GM23248 (cell line): ENCODE measurements around the gene IQGAP3. TPM values are rescaled to one million over a fixed set of nuclear protein-coding genes. Genes with fewer than 3 reads are reported as not detected.
A peak's percentile ranks its signal among the peaks of the same experiment; 100 is the strongest.

Experiments
- DNase-seq: peaks from one replicate; pipeline ENCODE4 v3.0.0-alpha.2; 2015
- H2AFZ ChIP-seq: fragments of 200-600 bp; sonication (generic); 2 replicates; pipeline ENCODE4 v1.6.1; 2016; ENCODE audit warnings: antibody characterized with exemption
- H3F3A ChIP-seq: fragments of 200-600 bp; sonication (generic); 2 replicates; pipeline ENCODE4 v1.6.1; 2016; ENCODE audit warnings: mild to moderate bottlenecking, antibody characterized with exemption, mixed run types; ENCODE audit not compliant: insufficient read depth
- H3K27ac ChIP-seq: fragments of 200-600 bp; sonication (generic); 2 replicates; pipeline ENCODE4 v1.5.1; 2016; ENCODE audit warnings: mild to moderate bottlenecking
- H3K27me3 ChIP-seq: fragments of 200-600 bp; sonication (generic); replicated peaks from 2 replicates; pipeline ENCODE4 v1.6.1; 2016; ENCODE audit warnings: mild to moderate bottlenecking; ENCODE audit not compliant: insufficient read depth
- H3K36me3 ChIP-seq: fragments of 200-600 bp; sonication (generic); 2 replicates; pipeline ENCODE4 v1.6.1; 2016; ENCODE audit warnings: low read depth, mild to moderate bottlenecking
- H3K4me1 ChIP-seq: fragments of 200-600 bp; sonication (generic); 2 replicates; pipeline ENCODE4 v1.6.1; 2016; ENCODE audit warnings: mild to moderate bottlenecking; ENCODE audit not compliant: insufficient read depth
- H3K4me2 ChIP-seq: fragments of 200-600 bp; sonication (generic); one replicate; pipeline ENCODE4 v1.6.1; 2016; ENCODE audit warnings: mild to moderate bottlenecking; ENCODE audit not compliant: unreplicated experiment
- H3K4me3 ChIP-seq: fragments of 200-600 bp; sonication (generic); 2 replicates; pipeline ENCODE4 v1.5.1; 2016; ENCODE audit warnings: mild to moderate bottlenecking
- H3K79me2 ChIP-seq: fragments of 200-600 bp; sonication (generic); 2 replicates; pipeline ENCODE4 v1.6.1; 2016; ENCODE audit warnings: mild to moderate bottlenecking; ENCODE audit not compliant: insufficient read depth
- H3K9ac ChIP-seq: fragments of 200-600 bp; sonication (generic); 2 replicates; pipeline ENCODE4 v1.6.1; 2016; ENCODE audit warnings: mild to moderate bottlenecking
- H3K9me2 ChIP-seq: fragments of 200-600 bp; sonication (generic); 2 replicates; pipeline ENCODE4 v1.6.1; 2016; ENCODE audit warnings: mixed run types, mild to moderate bottlenecking, moderate library complexity; ENCODE audit not compliant: insufficient read depth
- H3K9me3 ChIP-seq: fragments of 200-600 bp; sonication (generic); one replicate; pipeline ENCODE4 v1.6.1; 2017; ENCODE audit warnings: low read depth
- H4K20me1 ChIP-seq: fragments of 200-600 bp; sonication (generic); 2 replicates; pipeline ENCODE4 v1.6.0; 2016; ENCODE audit not compliant: insufficient read depth
- EZH2 ChIP-seq: fragments of 200-600 bp; sonication (generic); IDR thresholded peaks from 2 replicates; pipeline ENCODE4 v1.6.1; 2018; ENCODE audit warnings: antibody characterized with exemption, mild to moderate bottlenecking; ENCODE audit not compliant: insufficient read depth, poor library complexity, severe bottlenecking
- EZH2phosphoT487 ChIP-seq: fragments of 200-600 bp; sonication (generic); IDR thresholded peaks from 2 replicates; pipeline ENCODE4 v1.6.1; 2018; ENCODE audit warnings: antibody characterized with exemption, moderate library complexity, mild to moderate bottlenecking, low read depth; ENCODE audit not compliant: insufficient read depth
- WGBS, 2 experiments: methylation state at CpG; one replicate each; pipeline ENCODE4 v1.1.6; 2015 to 2017; ENCODE audit warnings: low lambda C conversion rate in 2 of 2, low coverage in 1 of 2; ENCODE audit errors: missing lambda C conversion rate in 2 of 2; 5-methylcytosine and 5-hydroxymethylcytosine counted together
- in situ Hi-C: fragments of 300-500 bp; cut with MboI; formaldehyde crosslinking; loops from 2 replicates; pipeline ENCODE4 v1.15.0; 2020
- polyA plus RNA-seq: library from polyadenylated mRNA; unstranded; fragments of >200 nt; fragmentation: Nextera tagmentation; extraction: Ambion mirVana; gene quantifications from 2 replicates; pipeline ENCODE4 v1.2.1, GENCODE V29; 2016
- total RNA-seq: library from RNA; depleted of rRNA; stranded (reverse); fragments of >200 nt; shearing (Covaris generic); gene quantifications from 2 replicates; pipeline ENCODE4 v1.2.3, GENCODE V29; 2014

IQGAP3 gene
- total and polyA plus RNA-seq, 2 experiments from 2014 or later, result 5.6 to 14.7 TPM

GRCh38 chr1:156484480-156485058 lies 87.8 kb downstream of the IQGAP3 start:
- in situ Hi-C loops, result no loop called here
- H3K4me3 ChIP-seq, result no peak overlapping the region
- peaks cover 100% of the 10 kb centered on the region for H3K79me2 ChIP-seq
- DNase-seq, result no peak
- H3K9me3 ChIP-seq, result no peaks in the 10 kb centered on the region
- H3K9ac ChIP-seq, result no peak overlapping the region
- H3K36me3 ChIP-seq, result peaks cover 21% of the 10 kb centered on the region; the same call in 1 of the 2 replicates
- H3K4me1 ChIP-seq, result peaks cover 14% of the 10 kb centered on the region
- no peak overlapping the region for H2AFZ ChIP-seq
- H3K9me2 ChIP-seq, result no peaks in the 10 kb centered on the region
- 0 out of 2 replicates have a peak, but pooled peaks cover 4% of the 10 kb centered on the region for H3F3A ChIP-seq
- H3K4me2 ChIP-seq, result no peak overlapping the region
- 0 out of 2 replicates have a peak overlapping the region, but pooled peaks have one; percentile 4 for H3K27ac ChIP-seq
- no peak for TF ChIP-seq EZH2phosphoT487
- no peak for TF ChIP-seq EZH2
- H3K27me3 ChIP-seq, result no peaks in the 10 kb centered on the region
- peaks cover 27% of the 10 kb centered on the region; the same call in 1 of the 2 replicates for H4K20me1 ChIP-seq
- WGBS, 2 experiments, result 93 to 99% methylated on average over 6 of the region's 6 CpGs

GRCh38 chr1:156483397-156483796 lies 89.0 kb downstream of the IQGAP3 start:
- Histone ChIP-seq H4K20me1 (peaks cover 19% of the 10 kb centered on the region; the same call in 1 of the 2 replicates), H3K36me3 (peaks cover 31% of the 10 kb centered on the region; the same call in 1 of the 2 replicates)

GRCh38 chr1:156482276-156482675 lies 90.1 kb downstream of the IQGAP3 start:
- H3K36me3 ChIP-seq, result peaks cover 37% of the 10 kb centered on the region
- peaks cover 8% of the 10 kb centered on the region; the same call in 1 of the 2 replicates for H4K20me1 ChIP-seq
- H3K4me1 ChIP-seq, result peaks cover 10% of the 10 kb centered on the region
- H3F3A ChIP-seq, result peaks cover 25% of the 10 kb centered on the region
- WGBS, 2 experiments, result 94 to 97% methylated on average over 19 of the region's 19 CpGs
- H3K79me2 ChIP-seq, result peaks cover 100% of the 10 kb centered on the region
- no peaks in the 10 kb centered on the region for H3K9me2 ChIP-seq
- H3K9ac ChIP-seq, result no peak overlapping the region
- TF ChIP-seq EZH2 (no peak), EZH2phosphoT487 (no peak)
- H3K27me3 ChIP-seq, result no peaks in the 10 kb centered on the region
- in situ Hi-C loops, result no loop called here
- H3K27ac ChIP-seq, result no peak overlapping the region
- no peak overlapping the region for H2AFZ ChIP-seq
- no peak overlapping the region for H3K4me3 ChIP-seq
- DNase-seq, result no peak
- H3K9me3 ChIP-seq, result no peaks in the 10 kb centered on the region
- H3K4me2 ChIP-seq, result no peak overlapping the region

More at GRCh38 chr1:156483397-156483796, 89.0 kb downstream of the IQGAP3 start:
- TF ChIP-seq EZH2 (no peak), EZH2phosphoT487 (no peak)
- peak; percentile 44 for DNase-seq
- H3K4me2 ChIP-seq, result no peak overlapping the region
- H3K9me2 ChIP-seq, result no peaks in the 10 kb centered on the region
- H3K27ac ChIP-seq, result no peak overlapping the region
- in situ Hi-C loops, result no loop called here
- no peak overlapping the region for H2AFZ ChIP-seq
- H3K9me3 ChIP-seq, result no peaks in the 10 kb centered on the region
- H3K4me1 ChIP-seq, result peaks cover 6% of the 10 kb centered on the region
- H3K9ac ChIP-seq, result no peak overlapping the region
- no peak overlapping the region for H3K4me3 ChIP-seq
- 70 to 72% methylated on average over 2 of the region's 2 CpGs for WGBS, 2 experiments
- peaks cover 14% of the 10 kb centered on the region; the same call in 1 of the 2 replicates for H3F3A ChIP-seq
- no peaks in the 10 kb centered on the region for H3K27me3 ChIP-seq
- peaks cover 100% of the 10 kb centered on the region for H3K79me2 ChIP-seq

GRCh38 chr1:156481527-156481926 lies 90.8 kb downstream of the IQGAP3 start:
- Histone ChIP-seq H3K4me3 (no peak overlapping the region), H3K36me3 (peaks cover 40% of the 10 kb centered on the region), H3F3A (peaks cover 30% of the 10 kb centered on the region), H3K4me1 (peaks cover 17% of the 10 kb centered on the region), H3K9me2 (no peaks in the 10 kb centered on the region), H3K9ac (no peak overlapping the region), H3K79me2 (peaks cover 100% of the 10 kb centered on the region), H3K4me2 (no peak overlapping the region), H4K20me1 (0 out of 2 replicates have a peak, but pooled peaks cover 7% of the 10 kb centered on the region), H3K27me3 (no peaks in the 10 kb centered on the region), H3K27ac (no peak overlapping the region), H2AFZ (no peak overlapping the region), H3K9me3 (no peaks in the 10 kb centered on the region)
- 86 to 94% methylated on average over 5 of the region's 5 CpGs for WGBS, 2 experiments
- in situ Hi-C loops, result no loop called here
- TF ChIP-seq EZH2phosphoT487 (no peak), EZH2 (no peak)
- DNase-seq, result no peak
